HepG2 (cell line): ENCODE data around the gene NUP62. TPM values are rescaled to one million over a fixed set of nuclear protein-coding genes. Genes with fewer than 3 reads are reported as not detected.
A peak's percentile ranks its signal among the peaks of the same experiment; 100 is the strongest.

Experiments
- ATRX ChIP-seq: sonication (generic); formaldehyde crosslinking; IDR thresholded peaks from 2 replicates; pipeline ENCODE4 v1.4.0; 2020; ENCODE audit warnings: missing genetic modification reagents, borderline replicate concordance
- CBX5 ChIP-seq: sonication (generic); formaldehyde crosslinking; IDR thresholded peaks from 2 replicates; pipeline ENCODE4 v1.4.0; 2020; ENCODE audit warnings: missing genetic modification reagents, borderline replicate concordance
- CTCF ChIP-seq: sonication (generic); formaldehyde crosslinking; IDR thresholded peaks from 2 replicates; pipeline ENCODE4 v1.5.0; 2020; ENCODE audit warnings: mild to moderate bottlenecking, missing genetic modification reagents, moderate library complexity
- FOXC1 ChIP-seq: sonication (generic); formaldehyde crosslinking; IDR thresholded peaks from 2 replicates; pipeline ENCODE4 v1.8.0; 2022; ENCODE audit warnings: mild to moderate bottlenecking, missing genetic modification reagents, borderline replicate concordance
- KLF6 ChIP-seq: IDR thresholded peaks from 2 replicates; pipeline ENCODE4 v1.8.0; 2016; ENCODE audit warnings: missing biosample characterization, missing genetic modification reagents
- MTF1 ChIP-seq: sonication (generic); formaldehyde crosslinking; IDR thresholded peaks from 2 replicates; pipeline ENCODE4 v1.5.0; 2020; ENCODE audit warnings: missing genetic modification reagents
- REPIN1 ChIP-seq: sonication (generic); formaldehyde crosslinking; IDR thresholded peaks from 2 replicates; pipeline ENCODE4 v1.8.0; 2022; ENCODE audit warnings: missing genetic modification reagents, low read depth, mild to moderate bottlenecking, borderline replicate concordance
- RFX5 ChIP-seq: IDR thresholded peaks from 2 replicates; pipeline ENCODE4 v1.6.1; 2011; ENCODE audit warnings: low read depth, low read length, improper control_type of control experiment
- ZBTB26 ChIP-seq: IDR thresholded peaks from 2 replicates; pipeline ENCODE4 v1.6.1; 2016; ENCODE audit warnings: missing compliant biosample characterization, missing genetic modification reagents, borderline replicate concordance
- ZBTB40 ChIP-seq, 2 experiments: fragments of 450-650 bp in 1 of 2; sonication (generic) in 1 of 2; formaldehyde crosslinking in 1 of 2; IDR thresholded peaks; 2 replicates each; pipeline versions ENCODE4 v1.6.1 to v1.8.0; 2016 to 2022; ENCODE audit warnings: antibody characterized with exemption in 1 of 2, mild to moderate bottlenecking in 1 of 2, missing genetic modification reagents in 1 of 2
- ZNF274 ChIP-seq: sonication (generic); formaldehyde crosslinking; IDR thresholded peaks from 2 replicates; pipeline ENCODE4 v1.5.1; 2020; ENCODE audit warnings: mild to moderate bottlenecking, missing genetic modification reagents
- ZNF280B ChIP-seq: sonication (generic); formaldehyde crosslinking; IDR thresholded peaks from 2 replicates; pipeline ENCODE4 v1.5.0; 2020; ENCODE audit warnings: missing genetic modification reagents, mild to moderate bottlenecking, borderline replicate concordance
- ZNF644 ChIP-seq: IDR thresholded peaks from 2 replicates; pipeline ENCODE4 v1.6.1; 2016; ENCODE audit warnings: low read depth
- ZNF672 ChIP-seq: sonication (generic); formaldehyde crosslinking; IDR thresholded peaks from 2 replicates; pipeline ENCODE4 v1.8.1; 2022; ENCODE audit warnings: missing genetic modification reagents
- ZNF713 ChIP-seq: sonication (generic); formaldehyde crosslinking; IDR thresholded peaks from 2 replicates; pipeline ENCODE4 v1.4.0; 2020; ENCODE audit warnings: mild to moderate bottlenecking, missing genetic modification reagents
- ZNF761 ChIP-seq: sonication (generic); formaldehyde crosslinking; conservative IDR thresholded peaks from 2 replicates; pipeline ENCODE4 v1.4.0; 2020; ENCODE audit warnings: mild to moderate bottlenecking, missing genetic modification reagents
- polyA plus RNA-seq, 8 experiments: library from polyadenylated mRNA; depleted of rRNA in 3 of 8; stranded (reverse) in 7 of 8; unstranded in 1 of 8; fragments of >200 nt; fragmentation: Illumina TruSeq in 4 of 8; extraction: Trizol in 4 of 8; gene quantifications; 2 replicates each; pipeline versions ENCODE4 v1.2.1 to v1.2.3, GENCODE V29; 2011 to 2016; ENCODE audit warnings: low read depth in 4 of 8, missing spikeins in 1 of 8, mixed read lengths in 1 of 8; ENCODE audit not compliant: insufficient read depth in 1 of 8
- total RNA-seq, 5 experiments: library from RNA; depleted of rRNA; stranded (reverse); fragments of >200 nt; fragmentation: Illumina TruSeq; extraction: Trizol; gene quantifications; 2 replicates each; pipeline ENCODE4 v1.2.3, GENCODE V29; 2016; ENCODE audit warnings: low read depth in 1 of 5

Gene NUP62
- total and polyA plus RNA-seq, 2 of the 13 experiments (the other 11 are each of a cell fraction or from before 2014, with no cell fraction given): 16.5 to 41.5 TPM

- TF ChIP-seq CTCF (CRISPR knock-in tag): no peak
- TF ChIP-seq ZBTB26: no peak
- TF ChIP-seq ZNF713 (CRISPR knock-in tag): no peak
- TF ChIP-seq CBX5 (CRISPR knock-in tag): peak; percentile 60; the same call in 1 of the 2 replicates
- TF ChIP-seq ZNF274 (CRISPR knock-in tag): peak; percentile 96
- TF ChIP-seq REPIN1 (CRISPR knock-in tag): peak; percentile 94
- TF ChIP-seq ZNF280B (CRISPR knock-in tag): peak; percentile 16; the same call in 1 of the 2 replicates
- TF ChIP-seq ATRX: no peak
- TF ChIP-seq RFX5: no peak
- 0 out of 2 replicates have a peak, but pooled peaks have one; percentile 68 for TF ChIP-seq KLF6 (CRISPR knock-in tag)
- peak; percentile 82 for TF ChIP-seq MTF1 (CRISPR knock-in tag)
- TF ChIP-seq ZNF672 (CRISPR knock-in tag): no peak
- no peak for TF ChIP-seq ZNF644
- TF ChIP-seq FOXC1: peak; percentile 68
- TF ChIP-seq ZBTB40 (IDR thresholded peaks at IDR 0.05): no peak
- TF ChIP-seq ZBTB40 (CRISPR knock-in tag; IDR thresholded peaks at IDR 0.05): peak; percentile 80; the same call in 1 of the 2 replicates
- peak; percentile 75; the same call in 1 of the 2 replicates for TF ChIP-seq ZNF761
Observed at GRCh38 chr19:49929121-49929610, at the start of gene NUP62, which contains the start of gene ATF5 (continued).
